ENCODE data around the gene ADSL. TPM values are rescaled to one million over a fixed set of nuclear protein-coding genes. Genes with fewer than 3 reads are reported as not detected.

The ADSL gene
- total RNA-seq, result 10 to 100 TPM; 46.9 to 87.8 (median 52.0) TPM
- 100 to 1,000 TPM in 1 of 2 donors, 10 to 100 TPM in 1; 35.5 to 131 TPM for polyA plus RNA-seq
- long read RNA-seq, donor 1, full-length matches to known transcripts, result 77 of 84 reads
- long read RNA-seq, donor 1, partial matches to known transcripts, result 4 of 84 reads
- long read RNA-seq, donor 1, other reads (novel, unspliced or antisense), result 3 of 84 reads
- long read RNA-seq, donor 2, full-length matches to known transcripts, result 464 of 497 reads
- long read RNA-seq, donor 2, partial matches to known transcripts, result 6 of 497 reads
- long read RNA-seq, donor 2, other reads (novel, unspliced or antisense), result 27 of 497 reads
- long read RNA-seq, donor 3, full-length matches to known transcripts, result 76 of 85 reads
- long read RNA-seq, donor 3, partial matches to known transcripts, result 0 of 85 reads
- long read RNA-seq, donor 3, other reads (novel, unspliced or antisense), result 9 of 85 reads

DNA sequence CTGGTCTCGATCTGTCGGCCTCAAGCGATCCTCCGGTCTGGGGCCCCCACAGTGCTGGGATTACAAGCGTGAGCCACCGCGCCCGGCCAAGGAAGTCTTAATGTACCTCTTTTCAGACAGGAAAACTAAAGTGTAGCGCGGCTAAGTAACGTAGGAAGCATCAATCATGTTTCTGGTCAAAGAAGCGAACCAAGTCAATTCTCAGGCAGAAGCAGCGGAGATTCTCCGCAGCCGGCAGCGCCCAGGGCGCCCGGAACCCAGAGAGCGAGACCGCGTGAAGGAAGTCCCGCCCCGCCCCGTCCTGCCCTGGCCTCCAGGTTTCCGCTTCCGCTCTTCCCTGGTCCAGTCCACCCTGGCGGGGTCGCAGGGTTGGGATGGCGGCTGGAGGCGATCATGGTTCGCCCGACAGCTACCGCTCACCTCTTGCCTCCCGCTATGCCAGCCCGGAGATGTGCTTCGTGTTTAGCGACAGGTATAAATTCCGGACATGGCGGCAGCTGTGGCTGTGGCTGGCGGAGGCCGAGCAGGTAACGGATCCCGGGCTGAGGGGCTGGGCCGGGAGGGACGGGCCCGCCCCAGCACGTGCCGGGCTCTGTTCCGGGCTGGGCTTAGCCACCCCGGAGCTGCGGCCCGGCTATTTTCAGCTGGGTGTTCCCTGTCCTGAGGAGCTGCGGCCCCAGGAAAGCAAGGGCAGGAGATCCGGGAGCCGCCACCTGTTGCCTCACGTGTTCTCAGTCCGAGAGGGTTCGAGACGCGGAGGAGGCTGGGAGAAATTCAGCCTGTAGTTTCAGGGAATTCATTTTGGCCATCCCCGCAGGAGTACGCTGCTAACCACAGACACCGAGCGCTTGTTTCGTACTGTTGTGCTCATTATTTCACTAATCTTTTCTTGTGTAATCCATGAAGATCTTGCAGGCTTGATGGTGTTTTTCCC lies at the start of gene ADSL:
Gene ADSL (plus strand): TSS at position 316 of the 934 bp plus-strand sequence. CDS start 59 bp downstream, at position 375.
- peaks cover 0 to 31% (median 28%) of the 10 kb centered on the region in 9 donors for H3K36me3 ChIP-seq
- TF ChIP-seq, protein P1, sequence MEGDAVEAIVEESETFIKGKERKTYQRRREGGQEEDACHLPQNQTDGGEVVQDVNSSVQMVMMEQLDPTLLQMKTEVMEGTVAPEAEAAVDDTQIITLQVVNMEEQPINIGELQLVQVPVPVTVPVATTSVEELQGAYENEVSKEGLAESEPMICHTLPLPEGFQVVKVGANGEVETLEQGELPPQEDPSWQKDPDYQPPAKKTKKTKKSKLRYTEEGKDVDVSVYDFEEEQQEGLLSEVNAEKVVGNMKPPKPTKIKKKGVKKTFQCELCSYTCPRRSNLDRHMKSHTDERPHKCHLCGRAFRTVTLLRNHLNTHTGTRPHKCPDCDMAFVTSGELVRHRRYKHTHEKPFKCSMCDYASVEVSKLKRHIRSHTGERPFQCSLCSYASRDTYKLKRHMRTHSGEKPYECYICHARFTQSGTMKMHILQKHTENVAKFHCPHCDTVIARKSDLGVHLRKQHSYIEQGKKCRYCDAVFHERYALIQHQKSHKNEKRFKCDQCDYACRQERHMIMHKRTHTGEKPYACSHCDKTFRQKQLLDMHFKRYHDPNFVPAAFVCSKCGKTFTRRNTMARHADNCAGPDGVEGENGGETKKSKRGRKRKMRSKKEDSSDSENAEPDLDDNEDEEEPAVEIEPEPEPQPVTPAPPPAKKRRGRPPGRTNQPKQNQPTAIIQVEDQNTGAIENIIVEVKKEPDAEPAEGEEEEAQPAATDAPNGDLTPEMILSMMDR (IDR thresholded peaks at IDR 0.05), result peak in 3 of 12 donors; percentile 11 to 30 (median 26)
- TF ChIP-seq POLR2A (IDR thresholded peaks at IDR 0.05), result peak in 1 of 2 donors; percentile 85
- H3K27ac ChIP-seq, result peak within 1 kb of the TSS; percentile 23 to 92 (median 90)
- DNase-seq, result peak; percentile 90 to 93 (median 93)
- peaks cover 0 to 33% (median 16%) of the 10 kb centered on the region in 12 donors for H3K4me1 ChIP-seq
- 0% methylated on average over 34 to 65 of the region's 65 CpGs for WGBS, 4 donors
- no peaks in the 10 kb centered on the region for H3K9me3 ChIP-seq
- ATAC-seq, result peak; percentile 95 to 98 (median 98)
- peak within 1 kb of the TSS; percentile 49 to 85 (median 76) for H3K4me3 ChIP-seq
- intact Hi-C loops (cut with DNase I), result loop anchor here (2.0 to 10.0 kb wide), 10 partner anchors 69 to 814 kb away; partner anchors contain the start of genes RPS19BP1 (in 9 of the 10) and TNRC6B (in 1 of the 10)
- H3K27me3 ChIP-seq, result no peaks in the 10 kb centered on the region

DNA sequence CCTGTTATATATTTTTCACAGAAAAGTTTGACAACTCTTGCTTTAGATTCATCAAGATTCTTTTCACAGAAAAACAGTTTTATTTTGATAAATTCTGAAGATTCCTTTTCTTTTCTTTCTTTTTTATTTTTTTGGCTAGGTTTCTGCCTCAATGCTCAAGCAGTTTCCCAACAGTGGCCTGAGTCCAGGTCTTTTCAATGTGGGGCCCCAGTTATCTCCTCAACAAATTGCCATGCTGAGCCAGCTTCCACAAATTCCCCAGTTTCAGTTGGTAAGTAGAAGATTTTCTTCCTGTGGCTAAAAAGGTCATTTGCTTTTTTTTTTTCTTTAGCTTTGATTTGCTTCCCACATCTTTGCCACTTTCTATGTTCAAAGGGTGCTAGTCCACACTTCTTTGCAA lies 46.0 kb upstream of the ADSL start:
- Histone ChIP-seq H3K9me3 (no peaks in the 10 kb centered on the region), H3K36me3 (peaks cover 0 to 93% (median 82%) of the 10 kb centered on the region in 9 donors), H3K27me3 (no peaks in the 10 kb centered on the region), H3K4me1 (peaks cover 0 to 5% (median 0%) of the 10 kb centered on the region in 12 donors), H3K4me3 (no peak overlapping the region), H3K27ac (no peak overlapping the region)
- ATAC-seq (no peak), DNase-seq (no peak)
- intact Hi-C loops (cut with DNase I), result no loop called here
- TF ChIP-seq, protein P1 (IDR thresholded peaks at IDR 0.05), result no peak
- TF ChIP-seq POLR2A (IDR thresholded peaks at IDR 0.05), result no peak

DNA sequence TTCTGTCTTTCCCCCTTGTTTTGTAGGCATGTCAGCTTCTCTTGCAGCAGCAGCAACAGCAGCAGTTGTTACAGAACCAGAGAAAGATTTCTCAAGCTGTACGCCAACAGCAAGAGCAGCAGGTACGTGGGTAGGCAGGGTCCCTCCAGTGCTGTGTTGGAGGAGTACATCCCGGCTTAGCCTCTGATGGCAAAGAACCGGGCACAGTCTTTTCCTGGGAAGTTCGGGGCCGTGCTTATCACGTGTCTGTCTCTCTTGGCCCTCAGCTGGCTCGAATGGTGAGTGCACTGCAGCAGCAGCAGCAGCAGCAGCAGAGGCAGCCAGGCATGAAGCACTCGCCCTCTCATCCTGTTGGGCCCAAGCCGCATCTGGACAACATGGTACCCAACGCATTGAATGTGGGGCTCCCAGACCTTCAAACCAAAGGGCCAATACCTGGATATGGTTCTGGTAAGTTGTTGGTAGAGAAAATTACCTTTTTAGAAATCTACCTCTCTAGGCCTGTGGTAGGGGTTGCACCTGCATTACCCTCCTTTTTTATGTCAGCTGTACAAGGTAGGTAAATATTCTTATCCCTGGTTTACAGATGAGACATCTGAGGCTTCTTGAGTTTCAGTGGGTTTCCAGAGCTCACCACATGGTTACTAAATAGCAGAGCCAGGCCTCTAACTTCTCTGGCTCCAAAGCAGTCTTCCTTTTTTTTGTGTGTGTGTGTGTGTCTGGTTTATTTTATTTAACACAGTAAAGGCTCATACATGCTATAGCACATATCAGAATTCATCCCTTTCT lies 45.2 kb upstream of the ADSL start:
- H3K9me3 ChIP-seq, result no peaks in the 10 kb centered on the region
- H3K36me3 ChIP-seq, result peaks cover 0 to 93% (median 82%) of the 10 kb centered on the region in 9 donors
- 89 to 91% (median 90%) methylated on average over 10 to 11 of the region's 11 CpGs for WGBS, 4 donors
- TF ChIP-seq, protein P1 (IDR thresholded peaks at IDR 0.05), result no peak
- TF ChIP-seq POLR2A (IDR thresholded peaks at IDR 0.05), result no peak
- ATAC-seq, result no peak
- no peak overlapping the region for H3K27ac ChIP-seq
- H3K4me3 ChIP-seq, result no peak overlapping the region
- intact Hi-C loops (cut with DNase I), result no loop called here
- peaks cover 0 to 5% (median 0%) of the 10 kb centered on the region in 12 donors for H3K4me1 ChIP-seq
- no peak for DNase-seq
- H3K27me3 ChIP-seq, result no peaks in the 10 kb centered on the region
